Endothelial cell of umbilical vein (primary cell): ENCODE measurements around the gene PTPRE. TPM values are rescaled to one million over a fixed set of nuclear protein-coding genes. Genes with fewer than 3 reads are reported as not detected.

Source experiments
- BruUV-seq: library from RNA; stranded (reverse); fragments of 400-500 nt; replicated peaks from 2 replicates; lab custom pipeline; 2021; lab: Mats Ljungman, UMichigan
- CTCF ChIA-PET: fragments of 300-600, 350-600 bp; sonication (Branson Sonifier 250); formaldehyde crosslinking; loops from one replicate; lab custom pipeline; 2021; ENCODE audit warnings: antibody characterized with exemption, inconsistent platforms; lab: Charles Lee
- POLR2A ChIA-PET: fragments of 300-600, 350-600 bp; sonication (Branson Sonifier 250); formaldehyde crosslinking; loops from one replicate; lab custom pipeline; 2021; ENCODE audit warnings: antibody characterized with exemption, inconsistent platforms; lab: Charles Lee
- DNase-seq: peaks from one replicate; pipeline ENCODE4 v3.0.0-alpha.2; 2011; ENCODE audit warnings: low read depth, low spot score
- FAIRE-seq: peaks from 2 replicates; lab custom pipeline; 2011; peaks lifted over from hg19 to GRCh38; lab: Jason Lieb, UNC
- H2AFZ ChIP-seq: 2 replicates; pipeline ENCODE4 v1.6.0; 2012; ENCODE audit warnings: low read depth, low read length, control low read depth, inconsistent platforms
- H3K27ac ChIP-seq: 2 replicates; pipeline ENCODE4 v1.5.1; 2011; ENCODE audit warnings: low read depth, mild to moderate bottlenecking, control low read depth, low read length, moderate library complexity; ENCODE audit not compliant: insufficient read depth
- H3K27me3 ChIP-seq, 2 experiments: 2 replicates each; pipeline versions ENCODE4 v1.6.0 to v1.6.1; 2011; ENCODE audit warnings: low read length in 2 of 2, mixed read lengths in 1 of 2; ENCODE audit not compliant: control insufficient read depth in 2 of 2, insufficient read depth in 2 of 2
- H3K36me3 ChIP-seq, 2 experiments: 2 replicates in 1 of 2; 3 replicates in 1 of 2; pipeline ENCODE4 v1.5.1; 2011; ENCODE audit warnings: low read length in 2 of 2, mild to moderate bottlenecking in 1 of 2, moderate library complexity in 1 of 2; ENCODE audit not compliant: control insufficient read depth in 2 of 2, insufficient read depth in 2 of 2; ENCODE audit errors: extremely low read depth in 1 of 2
- H3K4me1 ChIP-seq: 3 replicates; pipeline ENCODE4 v1.5.1; 2011; ENCODE audit warnings: mild to moderate bottlenecking, low read length; ENCODE audit not compliant: control insufficient read depth, insufficient read depth; ENCODE audit errors: extremely low read depth
- H3K4me2 ChIP-seq: 2 replicates; pipeline ENCODE4 v1.6.1; 2011; ENCODE audit warnings: low read length, control low read depth, mixed read lengths; ENCODE audit not compliant: insufficient read depth
- H3K4me3 ChIP-seq, 3 experiments: fragments of 200-600 bp in 1 of 3; sonication (generic), shearing (Covaris generic) in 1 of 3; replicated peaks in 1 of 3; 2 replicates each; pipeline ENCODE4 v1.5.1; 2011 to 2016; ENCODE audit warnings: control low read depth in 3 of 3, low read length in 3 of 3, mild to moderate bottlenecking in 2 of 3, inconsistent platforms in 1 of 3, low read depth in 1 of 3, moderate library complexity in 1 of 3; ENCODE audit not compliant: insufficient read depth in 1 of 3
- H3K79me2 ChIP-seq: 2 replicates; pipeline ENCODE4 v1.6.0; 2012; ENCODE audit warnings: low read length, inconsistent platforms; ENCODE audit not compliant: control insufficient read depth, insufficient read depth
- H3K9ac ChIP-seq: replicated peaks from 2 replicates; pipeline ENCODE3; 2011; ENCODE audit warnings: low read length, control low read depth; ENCODE audit not compliant: insufficient read depth; ENCODE audit errors: extremely low read depth
- H3K9me1 ChIP-seq: replicated peaks from 3 replicates; pipeline ENCODE4 v1.6.0; 2011; ENCODE audit warnings: mild to moderate bottlenecking, low read length; ENCODE audit not compliant: control insufficient read depth, insufficient read depth; ENCODE audit errors: extremely low read depth
- H3K9me3 ChIP-seq: replicated peaks from 2 replicates; pipeline ENCODE4 v1.5.1; 2012; ENCODE audit warnings: low read length, inconsistent platforms; ENCODE audit not compliant: control insufficient read depth, insufficient read depth
- H4K20me1 ChIP-seq: replicated peaks from 2 replicates; pipeline ENCODE3; 2011; ENCODE audit warnings: mild to moderate bottlenecking, low read length; ENCODE audit not compliant: control insufficient read depth, insufficient read depth; ENCODE audit errors: extremely low read depth
- CTCF ChIP-seq, 2 donors: IDR thresholded peaks; 1 replicate in 1 of 2; 2 replicates in 1 of 2; pipeline ENCODE4 v1.5.1; 2011; ENCODE audit warnings: low read length in 2 of 2, mild to moderate bottlenecking in 2 of 2, moderate library complexity in 2 of 2, control low read depth in 1 of 2, inconsistent platforms in 1 of 2, low read depth in 1 of 2; ENCODE audit not compliant: insufficient read depth in 1 of 2; ENCODE audit errors: extremely low read depth in 1 of 2
- EZH2 ChIP-seq: IDR thresholded peaks from 2 replicates; pipeline ENCODE4 v1.6.1; 2012; ENCODE audit warnings: borderline replicate concordance, low read depth, mild to moderate bottlenecking, moderate library complexity, low read length, inconsistent platforms; ENCODE audit not compliant: severe bottlenecking
- FOS ChIP-seq: IDR thresholded peaks from 2 replicates; pipeline ENCODE4 v1.6.1; 2011; ENCODE audit warnings: mild to moderate bottlenecking, low read length, moderate library complexity, borderline replicate concordance; ENCODE audit not compliant: insufficient read depth
- GATA2 ChIP-seq: IDR thresholded peaks from 2 replicates; pipeline ENCODE4 v1.7.0; 2011; ENCODE audit warnings: low read depth, mild to moderate bottlenecking, moderate library complexity, mixed read lengths, low read length; ENCODE audit not compliant: insufficient read length, insufficient read depth
- JUN ChIP-seq: IDR thresholded peaks from 2 replicates; pipeline ENCODE4 v1.6.1; 2011; ENCODE audit warnings: borderline replicate concordance, low read depth; ENCODE audit not compliant: insufficient read length, insufficient read depth
- MAX ChIP-seq: IDR thresholded peaks from 2 replicates; pipeline ENCODE4 v1.6.1; 2011; ENCODE audit not compliant: insufficient read depth, insufficient read length
- MYC ChIP-seq: IDR thresholded peaks from one replicate; pipeline ENCODE4 v1.6.1; 2011; ENCODE audit warnings: mild to moderate bottlenecking, low read depth, low read length
- POLR2A ChIP-seq: IDR thresholded peaks from 2 replicates; pipeline ENCODE4 v1.6.1; 2012; ENCODE audit warnings: low read depth, mild to moderate bottlenecking, control low read depth, low read length
- POLR2AphosphoS5 ChIP-seq: IDR thresholded peaks from 2 replicates; pipeline ENCODE4 v1.6.1; 2012; ENCODE audit warnings: low read depth, mild to moderate bottlenecking, control low read depth, low read length, moderate library complexity; ENCODE audit not compliant: insufficient read depth
- dilution Hi-C: fragments of 300-500 bp; cut with MboI; formaldehyde crosslinking; loops from one replicate; pipeline ENCODE4 v1.15.0; 2019; ENCODE audit warnings: low sequenced_read_pairs; ENCODE audit not compliant: extremely low pct_ligation_motif_present
- intact Hi-C: fragments of 100-400 bp; cut with micrococcal nuclease; formaldehyde crosslinking; loops from one replicate; pipeline ENCODE4 v1.10.0; 2022
- polyA plus RNA-seq, 4 experiments: library from polyadenylated mRNA; depleted of rRNA in 3 of 4; stranded (reverse) in 3 of 4; unstranded in 1 of 4; fragments of >200 nt; gene quantifications; 2 replicates each; pipeline versions ENCODE4 v1.2.1 to v1.2.3, GENCODE V29; 2011 to 2012; ENCODE audit warnings: missing spikeins in 1 of 4
- total RNA-seq: library from RNA; stranded (reverse); gene quantifications from 2 replicates; pipeline ENCODE4 v1.2.3, GENCODE V29; 2021

Gene PTPRE
- total and polyA plus RNA-seq, 2 donors (not counting 3 experiments of a cell fraction or from before 2014, with no cell fraction given): 37.3 to 116 TPM

GRCh38 chr10:127869329-127869728 is 37.6 kb upstream of the PTPRE start:
- Histone ChIP-seq H3K27me3 (peaks cover 9 to 26% of the 10 kb centered on the region in 2 experiments), H3K4me2 (no peak overlapping the region), H3K79me2 (no peaks in the 10 kb centered on the region), H3K9me1 (no peaks in the 10 kb centered on the region), H4K20me1 (no peaks in the 10 kb centered on the region), H3K4me1 (no peaks in the 10 kb centered on the region), H3K4me3 (no peak overlapping the region), H3K9me3 (no peaks in the 10 kb centered on the region), H3K36me3 (no peaks in the 10 kb centered on the region), H3K9ac (no peak overlapping the region), H3K27ac (no peak overlapping the region), H2AFZ (no peak overlapping the region)
- no peak for TF ChIP-seq POLR2A
- no peak for TF ChIP-seq EZH2
- no peak for TF ChIP-seq CTCF (IDR thresholded peaks at IDR 0.05; ENCODE audit: extremely low read depth in 1 of 2, insufficient read depth in 1 of 2, low read depth in 1 of 2, low read length in 2 of 2)
- TF ChIP-seq FOS: no peak
- TF ChIP-seq JUN: no peak
- TF ChIP-seq POLR2AphosphoS5: no peak
- no peak for TF ChIP-seq MAX
- no peak for TF ChIP-seq GATA2
- TF ChIP-seq MYC: no peak
- no TSS peak for BruUV-seq
- ChIA-PET CTCF (interaction anchor here (1.1 to 6.2 kb wide), 9 partner anchors 15 to 281 kb away, joined by 3 to 66 read pairs (median 4); no protein-coding TSS in a partner anchor), POLR2A (no interaction called here)
- DNase-seq (no peak), FAIRE-seq (no peak)
- dilution Hi-C loops: no loop called here
- intact Hi-C loops: no loop called here
